HepG2 (cell line): ENCODE results near the gene ACAT2. TPM values are rescaled to one million over a fixed set of nuclear protein-coding genes. Genes with fewer than 3 reads are reported as not detected.

Experiments
- ATF1 ChIP-seq: IDR thresholded peaks from 2 replicates; pipeline ENCODE4 v1.6.1; 2016; ENCODE audit warnings: mild to moderate bottlenecking, control low read depth
- CHCHD3 ChIP-seq: sonication (generic); formaldehyde crosslinking; IDR thresholded peaks from 2 replicates; pipeline ENCODE4 v1.8.0; 2022; ENCODE audit warnings: mild to moderate bottlenecking, missing genetic modification reagents, moderate library complexity
- EED ChIP-seq: sonication (generic); formaldehyde crosslinking; IDR thresholded peaks from 2 replicates; pipeline ENCODE4 v1.5.0; 2020; ENCODE audit warnings: mild to moderate bottlenecking, missing genetic modification reagents
- HOXA5 ChIP-seq: sonication (generic); formaldehyde crosslinking; IDR thresholded peaks from 2 replicates; pipeline ENCODE4 v1.4.0; 2020; ENCODE audit warnings: missing genetic modification reagents
- KAT2B ChIP-seq: fragments of 150-350 bp; IDR thresholded peaks from 2 replicates; pipeline ENCODE4 v1.6.1; 2014; ENCODE audit warnings: low read depth, low read length, borderline replicate concordance
- KDM6A ChIP-seq: IDR thresholded peaks from 2 replicates; pipeline ENCODE4 v1.6.1; 2016; ENCODE audit warnings: low read depth
- NR2F6 ChIP-seq, 2 experiments: IDR thresholded peaks; 2 replicates each; pipeline ENCODE4 v1.6.1; 2016; ENCODE audit warnings: antibody characterized with exemption in 1 of 2, mild to moderate bottlenecking in 1 of 2
- POLR2AphosphoS2 ChIP-seq: IDR thresholded peaks from 2 replicates; pipeline ENCODE4 v1.6.1; 2011; ENCODE audit warnings: low read depth, low read length, improper control_type of control experiment
- POLR2AphosphoS5 ChIP-seq: IDR thresholded peaks from 2 replicates; pipeline ENCODE4 v1.6.1; 2012; ENCODE audit warnings: low read depth, low read length
- SP5 ChIP-seq: IDR thresholded peaks from 2 replicates; pipeline ENCODE4 v1.6.1; 2016; ENCODE audit warnings: low read depth, borderline replicate concordance
- SRSF4 ChIP-seq: fragments of 200-400 bp; formaldehyde crosslinking; IDR thresholded peaks from one replicate; pipeline ENCODE4 v1.6.1; 2018; ENCODE audit warnings: mild to moderate bottlenecking, low read depth, low read length, moderate library complexity; ENCODE audit not compliant: poor library complexity, severe bottlenecking
- THYN1 ChIP-seq: sonication (generic); formaldehyde crosslinking; IDR thresholded peaks from 2 replicates; pipeline ENCODE4 v1.8.1; 2023; ENCODE audit warnings: low read depth, mild to moderate bottlenecking, moderate library complexity, missing genetic modification reagents, borderline replicate concordance
- ZFP82 ChIP-seq: sonication (generic); formaldehyde crosslinking; IDR thresholded peaks from 2 replicates; pipeline ENCODE4 v1.5.1; 2020; ENCODE audit warnings: mild to moderate bottlenecking, missing genetic modification reagents, borderline replicate concordance
- ZNF143 ChIP-seq: sonication (generic); formaldehyde crosslinking; IDR thresholded peaks from 2 replicates; pipeline ENCODE4 v1.4.0; 2020; ENCODE audit warnings: missing genetic modification reagents
- ZNF335 ChIP-seq: sonication (generic); formaldehyde crosslinking; IDR thresholded peaks from 2 replicates; pipeline ENCODE4 v1.4.0; 2020; ENCODE audit warnings: missing genetic modification reagents
- ZNF33B ChIP-seq: sonication (generic); formaldehyde crosslinking; IDR thresholded peaks from 2 replicates; pipeline ENCODE4 v1.5.1; 2020; ENCODE audit warnings: mild to moderate bottlenecking, missing genetic modification reagents
- ZNF432 ChIP-seq: sonication (generic); formaldehyde crosslinking; IDR thresholded peaks from 2 replicates; pipeline ENCODE4 v1.5.0; 2020; ENCODE audit warnings: missing genetic modification reagents, mild to moderate bottlenecking, borderline replicate concordance
- ZNF879 ChIP-seq: sonication (generic); formaldehyde crosslinking; IDR thresholded peaks from 2 replicates; pipeline ENCODE4 v1.8.1; 2023; ENCODE audit warnings: missing genetic modification reagents
- polyA plus RNA-seq, 8 experiments: library from polyadenylated mRNA; depleted of rRNA in 3 of 8; stranded (reverse) in 7 of 8; unstranded in 1 of 8; fragments of >200 nt; fragmentation: Illumina TruSeq in 4 of 8; extraction: Trizol in 4 of 8; gene quantifications; 2 replicates each; pipeline versions ENCODE4 v1.2.1 to v1.2.3, GENCODE V29; 2011 to 2016; ENCODE audit warnings: low read depth in 4 of 8, missing spikeins in 1 of 8, mixed read lengths in 1 of 8; ENCODE audit not compliant: insufficient read depth in 1 of 8
- total RNA-seq, 5 experiments: library from RNA; depleted of rRNA; stranded (reverse); fragments of >200 nt; fragmentation: Illumina TruSeq; extraction: Trizol; gene quantifications; 2 replicates each; pipeline ENCODE4 v1.2.3, GENCODE V29; 2016; ENCODE audit warnings: low read depth in 1 of 5
- TF ChIP-seq, protein P1 (sequence below): sonication (generic); formaldehyde crosslinking; IDR thresholded peaks from 2 replicates; pipeline ENCODE4 v1.8.1; 2023; ENCODE audit warnings: mild to moderate bottlenecking, missing genetic modification reagents
- TF ChIP-seq, protein P2 (sequence below): sonication (generic); formaldehyde crosslinking; IDR thresholded peaks from 2 replicates; pipeline ENCODE4 v1.5.0; 2020; ENCODE audit warnings: missing genetic modification reagents
- TF ChIP-seq, protein P3 (sequence below): sonication (generic); formaldehyde crosslinking; IDR thresholded peaks from 2 replicates; pipeline ENCODE4 v1.4.0; 2020; ENCODE audit warnings: missing genetic modification reagents, borderline replicate concordance
- TF ChIP-seq, protein P4 (sequence below): sonication (generic); formaldehyde crosslinking; IDR thresholded peaks from 2 replicates; pipeline ENCODE4 v1.4.0; 2020; ENCODE audit warnings: missing genetic modification reagents
- TF ChIP-seq, protein P5 (sequence below): IDR thresholded peaks from 2 replicates; pipeline ENCODE4 v1.6.1; 2016; ENCODE audit warnings: missing biosample characterization, missing genetic modification reagents, low read depth

ACAT2 gene
- total and polyA plus RNA-seq, 2 of the 13 experiments (the other 11 are each of a cell fraction or from before 2014, with no cell fraction given), result 121 to 534 TPM

DNA sequence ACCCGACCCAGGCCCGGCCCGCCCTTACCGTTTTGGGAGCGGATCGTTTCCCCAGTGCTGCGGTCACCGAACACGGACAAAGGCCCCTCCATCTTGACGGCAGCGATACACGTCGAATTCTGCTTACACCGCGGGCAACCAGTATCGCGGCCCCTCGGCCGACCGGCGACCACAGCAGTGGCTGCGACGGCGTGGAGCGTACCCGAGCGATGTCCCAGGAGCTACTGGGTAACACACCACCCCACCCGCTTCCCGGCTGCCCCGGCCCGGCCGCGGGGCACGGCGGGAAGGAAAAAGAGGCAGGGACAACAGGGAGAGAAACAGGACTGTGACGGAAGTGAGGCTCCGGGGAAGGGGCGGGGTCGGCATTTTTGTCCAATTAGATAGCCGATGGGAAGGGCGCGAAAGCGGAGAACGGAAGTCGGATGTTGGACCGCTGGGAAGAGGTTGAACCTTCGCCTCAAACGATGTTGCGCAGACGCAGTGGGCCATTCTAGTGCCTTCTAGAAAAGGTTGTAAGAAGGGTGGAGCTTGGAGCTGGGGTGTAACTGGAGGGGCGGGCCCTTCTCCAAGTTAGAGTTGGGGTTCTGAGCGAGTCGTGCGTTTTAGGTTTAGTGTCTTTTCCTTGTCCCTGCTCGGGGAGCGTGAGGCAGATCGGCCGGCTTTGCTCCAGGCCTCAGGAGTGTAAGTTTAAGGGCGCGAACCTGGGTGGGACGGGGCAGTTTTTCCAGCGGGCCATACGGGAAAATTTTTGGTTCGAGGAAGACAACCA is 27.7 kb downstream of the ACAT2 start, which contains the start of gene TCP1 (continued):
- TF ChIP-seq KDM6A (CRISPR knock-in tag), result peak; percentile 36; the same call in 1 of the 2 replicates
- no peak for TF ChIP-seq SRSF4
- TF ChIP-seq, protein P1, sequence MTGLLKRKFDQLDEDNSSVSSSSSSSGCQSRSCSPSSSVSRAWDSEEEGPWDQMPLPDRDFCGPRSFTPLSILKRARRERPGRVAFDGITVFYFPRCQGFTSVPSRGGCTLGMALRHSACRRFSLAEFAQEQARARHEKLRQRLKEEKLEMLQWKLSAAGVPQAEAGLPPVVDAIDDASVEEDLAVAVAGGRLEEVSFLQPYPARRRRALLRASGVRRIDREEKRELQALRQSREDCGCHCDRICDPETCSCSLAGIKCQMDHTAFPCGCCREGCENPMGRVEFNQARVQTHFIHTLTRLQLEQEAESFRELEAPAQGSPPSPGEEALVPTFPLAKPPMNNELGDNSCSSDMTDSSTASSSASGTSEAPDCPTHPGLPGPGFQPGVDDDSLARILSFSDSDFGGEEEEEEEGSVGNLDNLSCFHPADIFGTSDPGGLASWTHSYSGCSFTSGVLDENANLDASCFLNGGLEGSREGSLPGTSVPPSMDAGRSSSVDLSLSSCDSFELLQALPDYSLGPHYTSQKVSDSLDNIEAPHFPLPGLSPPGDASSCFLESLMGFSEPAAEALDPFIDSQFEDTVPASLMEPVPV, result peak; percentile 61; the same call in 1 of the 2 replicates
- TF ChIP-seq ZFP82, result no peak; the same call in 1 of the 2 replicates
- peak; percentile 51; the same call in 1 of the 2 replicates for TF ChIP-seq ATF1 (CRISPR knock-in tag)
- TF ChIP-seq KAT2B, result no peak
- peak; percentile 94 for TF ChIP-seq POLR2AphosphoS5
- no peak for TF ChIP-seq POLR2AphosphoS2
- no peak for TF ChIP-seq NR2F6 (IDR thresholded peaks at IDR 0.05)
- TF ChIP-seq NR2F6 (CRISPR knock-in tag; IDR thresholded peaks at IDR 0.05), result peak; percentile 51; the same call in 1 of the 2 replicates
- TF ChIP-seq, protein P2, sequence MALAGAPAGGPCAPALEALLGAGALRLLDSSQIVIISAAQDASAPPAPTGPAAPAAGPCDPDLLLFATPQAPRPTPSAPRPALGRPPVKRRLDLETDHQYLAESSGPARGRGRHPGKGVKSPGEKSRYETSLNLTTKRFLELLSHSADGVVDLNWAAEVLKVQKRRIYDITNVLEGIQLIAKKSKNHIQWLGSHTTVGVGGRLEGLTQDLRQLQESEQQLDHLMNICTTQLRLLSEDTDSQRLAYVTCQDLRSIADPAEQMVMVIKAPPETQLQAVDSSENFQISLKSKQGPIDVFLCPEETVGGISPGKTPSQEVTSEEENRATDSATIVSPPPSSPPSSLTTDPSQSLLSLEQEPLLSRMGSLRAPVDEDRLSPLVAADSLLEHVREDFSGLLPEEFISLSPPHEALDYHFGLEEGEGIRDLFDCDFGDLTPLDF (CRISPR knock-in tag), result peak; percentile 100
- TF ChIP-seq ZNF432 (CRISPR knock-in tag), result no peak
- peak; percentile 93 for TF ChIP-seq ZNF143
- TF ChIP-seq THYN1, result no peak
- no peak for TF ChIP-seq HOXA5 (CRISPR knock-in tag)
- TF ChIP-seq SP5 (CRISPR knock-in tag), result peak; percentile 32; the same call in 1 of the 2 replicates
- TF ChIP-seq, protein P3, sequence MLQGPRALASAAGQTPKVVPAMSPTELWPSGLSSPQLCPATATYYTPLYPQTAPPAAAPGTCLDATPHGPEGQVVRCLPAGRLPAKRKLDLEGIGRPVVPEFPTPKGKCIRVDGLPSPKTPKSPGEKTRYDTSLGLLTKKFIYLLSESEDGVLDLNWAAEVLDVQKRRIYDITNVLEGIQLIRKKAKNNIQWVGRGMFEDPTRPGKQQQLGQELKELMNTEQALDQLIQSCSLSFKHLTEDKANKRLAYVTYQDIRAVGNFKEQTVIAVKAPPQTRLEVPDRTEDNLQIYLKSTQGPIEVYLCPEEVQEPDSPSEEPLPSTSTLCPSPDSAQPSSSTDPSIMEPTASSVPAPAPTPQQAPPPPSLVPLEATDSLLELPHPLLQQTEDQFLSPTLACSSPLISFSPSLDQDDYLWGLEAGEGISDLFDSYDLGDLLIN (CRISPR knock-in tag), result peak; percentile 73
- no peak for TF ChIP-seq EED (CRISPR knock-in tag)
- peak; percentile 22; the same call in 1 of the 2 replicates for TF ChIP-seq ZNF33B (CRISPR knock-in tag)
- peak; percentile 2; the same call in 1 of the 2 replicates for TF ChIP-seq ZNF879 (CRISPR knock-in tag)
- TF ChIP-seq CHCHD3, result no peak
- TF ChIP-seq, protein P4, sequence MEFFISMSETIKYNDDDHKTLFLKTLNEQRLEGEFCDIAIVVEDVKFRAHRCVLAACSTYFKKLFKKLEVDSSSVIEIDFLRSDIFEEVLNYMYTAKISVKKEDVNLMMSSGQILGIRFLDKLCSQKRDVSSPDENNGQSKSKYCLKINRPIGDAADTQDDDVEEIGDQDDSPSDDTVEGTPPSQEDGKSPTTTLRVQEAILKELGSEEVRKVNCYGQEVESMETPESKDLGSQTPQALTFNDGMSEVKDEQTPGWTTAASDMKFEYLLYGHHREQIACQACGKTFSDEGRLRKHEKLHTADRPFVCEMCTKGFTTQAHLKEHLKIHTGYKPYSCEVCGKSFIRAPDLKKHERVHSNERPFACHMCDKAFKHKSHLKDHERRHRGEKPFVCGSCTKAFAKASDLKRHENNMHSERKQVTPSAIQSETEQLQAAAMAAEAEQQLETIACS (CRISPR knock-in tag), result 0 out of 2 replicates have a peak, but pooled peaks have one; percentile 5
- TF ChIP-seq, protein P5, sequence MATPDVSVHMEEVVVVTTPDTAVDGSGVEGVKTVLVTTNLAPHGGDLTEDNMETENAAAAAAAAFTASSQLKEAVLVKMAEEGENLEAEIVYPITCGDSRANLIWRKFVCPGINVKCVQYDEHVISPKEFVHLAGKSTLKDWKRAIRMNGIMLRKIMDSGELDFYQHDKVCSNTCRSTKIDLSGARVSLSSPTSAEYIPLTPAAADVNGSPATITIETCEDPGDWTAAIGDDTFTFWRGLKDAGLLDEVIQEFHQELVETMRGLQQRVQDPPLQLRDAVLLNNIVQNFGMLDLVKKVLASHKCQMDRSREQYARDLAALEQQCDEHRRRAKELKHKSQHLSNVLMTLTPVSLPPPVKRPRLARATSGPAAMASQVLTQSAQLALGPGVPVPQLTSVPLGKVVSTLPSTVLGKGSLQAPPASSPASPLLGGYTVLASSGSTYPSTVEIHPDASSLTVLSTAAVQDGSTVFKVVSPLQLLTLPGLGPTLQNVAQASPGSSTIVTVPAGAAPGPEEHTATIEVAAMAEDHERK (CRISPR knock-in tag), result no peak
- TF ChIP-seq ZNF335, result no peak; the same call in none of the 2 replicates
